ENCODE measurements around the gene RNLS.

The RNLS gene

GRCh38 chr10:88494537-88494936 is 88.6 kb downstream of the RNLS start:
- no peak overlapping the region for H3K4me3 ChIP-seq (ENCODE audit: low read depth, low read length, poor library complexity, severe bottlenecking)
- TF ChIP-seq EZH2 (IDR thresholded peaks at IDR 0.05; ENCODE audit: borderline replicate concordance, low read length) (no peak), CTCF (IDR thresholded peaks at IDR 0.05; ENCODE audit: low read length) (no peak)
- no peak overlapping the region for H3K9ac ChIP-seq (ENCODE audit: low read length)
- H3K4me1 ChIP-seq (ENCODE audit: insufficient read depth, low read length, severe bottlenecking): peaks cover 12% of the 10 kb centered on the region
- H2AFZ ChIP-seq (ENCODE audit: low read length): no peak overlapping the region
- no peaks in the 10 kb centered on the region for H3K27me3 ChIP-seq (ENCODE audit: insufficient read depth, low read length)
- no peaks in the 10 kb centered on the region for H3K9me2 ChIP-seq (ENCODE audit: low read depth, low read length)
- H3K4me2 ChIP-seq (ENCODE audit: low read length): no peak overlapping the region
- H3K79me2 ChIP-seq (ENCODE audit: insufficient read depth, low read length): no peaks in the 10 kb centered on the region
- no peaks in the 10 kb centered on the region for H4K20me1 ChIP-seq (ENCODE audit: insufficient read depth, low read length)
- H3K27ac ChIP-seq (ENCODE audit: low read depth, low read length, poor library complexity, severe bottlenecking): no peak overlapping the region
- no peaks in the 10 kb centered on the region for H3K9me3 ChIP-seq (ENCODE audit: low read length)
- H3F3A ChIP-seq (ENCODE audit: insufficient read depth, low read length): no peaks in the 10 kb centered on the region
- H3K36me3 ChIP-seq (ENCODE audit: insufficient read depth, low read length): no peaks in the 10 kb centered on the region

- H3K9me2 ChIP-seq (ENCODE audit: low read depth, low read length): no peaks in the 10 kb centered on the region
- no peaks in the 10 kb centered on the region for H3K36me3 ChIP-seq (ENCODE audit: insufficient read depth, low read length)
- no peaks in the 10 kb centered on the region for H3K79me2 ChIP-seq (ENCODE audit: insufficient read depth, low read length)
- H3K27ac ChIP-seq (ENCODE audit: low read depth, low read length, poor library complexity, severe bottlenecking): no peak overlapping the region
- H3K9ac ChIP-seq (ENCODE audit: low read length): no peak overlapping the region
- no peak overlapping the region for H2AFZ ChIP-seq (ENCODE audit: low read length)
- no peaks in the 10 kb centered on the region for H3K27me3 ChIP-seq (ENCODE audit: insufficient read depth, low read length)
- H3K4me3 ChIP-seq (ENCODE audit: low read depth, low read length, poor library complexity, severe bottlenecking): no peak overlapping the region
- no peaks in the 10 kb centered on the region for H4K20me1 ChIP-seq (ENCODE audit: insufficient read depth, low read length)
- peak overlapping the region; percentile 36 for H3K4me2 ChIP-seq (ENCODE audit: low read length)
- no peak for TF ChIP-seq CTCF (IDR thresholded peaks at IDR 0.05; ENCODE audit: low read length)
- no peak for TF ChIP-seq EZH2 (IDR thresholded peaks at IDR 0.05; ENCODE audit: borderline replicate concordance, low read length)
- no peaks in the 10 kb centered on the region for H3K9me3 ChIP-seq (ENCODE audit: low read length)
- peaks cover 12% of the 10 kb centered on the region for H3K4me1 ChIP-seq (ENCODE audit: insufficient read depth, low read length, severe bottlenecking)
- H3F3A ChIP-seq (ENCODE audit: insufficient read depth, low read length): no peaks in the 10 kb centered on the region
These were observed 89.2 kb downstream of the RNLS start for GRCh38 chr10:88493691-88494483.

- Histone ChIP-seq H3K4me3 (ENCODE audit: low read depth, low read length, poor library complexity, severe bottlenecking) (no peak overlapping the region), H3K4me1 (ENCODE audit: insufficient read depth, low read length, severe bottlenecking) (peaks cover 12% of the 10 kb centered on the region), H2AFZ (ENCODE audit: low read length) (no peak overlapping the region), H3K9me2 (ENCODE audit: low read depth, low read length) (no peaks in the 10 kb centered on the region), H3K79me2 (ENCODE audit: insufficient read depth, low read length) (no peaks in the 10 kb centered on the region), H3K4me2 (ENCODE audit: low read length) (no peak overlapping the region), H3K27ac (ENCODE audit: low read depth, low read length, poor library complexity, severe bottlenecking) (no peak overlapping the region), H3K36me3 (ENCODE audit: insufficient read depth, low read length) (no peaks in the 10 kb centered on the region), H4K20me1 (ENCODE audit: insufficient read depth, low read length) (no peaks in the 10 kb centered on the region), H3K9ac (ENCODE audit: low read length) (no peak overlapping the region), H3K27me3 (ENCODE audit: insufficient read depth, low read length) (no peaks in the 10 kb centered on the region), H3F3A (ENCODE audit: insufficient read depth, low read length) (no peaks in the 10 kb centered on the region), H3K9me3 (ENCODE audit: low read length) (no peaks in the 10 kb centered on the region)
- TF ChIP-seq EZH2 (IDR thresholded peaks at IDR 0.05; ENCODE audit: borderline replicate concordance, low read length) (no peak), CTCF (IDR thresholded peaks at IDR 0.05; ENCODE audit: low read length) (no peak)
These were observed 91.8 kb downstream of the RNLS start for GRCh38 chr10:88491314-88491713.

Measured in OCI-LY1 (cell line).